Umbilical cord (tissue), 2 donors: ENCODE measurements around the gene CAMTA1. TPM values are rescaled to one million over a fixed set of nuclear protein-coding genes. Genes with fewer than 3 reads are reported as not detected.

Source experiments
- DNase-seq: peaks from one replicate; pipeline ENCODE4 v3.0.0-alpha.2; 2015; ENCODE audit warnings: low spot score
- total RNA-seq: library from RNA; depleted of rRNA; stranded (reverse); fragments of >200 nt; gene quantifications from one replicate; pipeline ENCODE4 v1.2.3, GENCODE V29; 2014; ENCODE audit warnings: low replicate concordance; ENCODE audit not compliant: insufficient read depth

Gene CAMTA1
- total RNA-seq, 1 donor from 2014 or later = 29.6 TPM

DNA sequence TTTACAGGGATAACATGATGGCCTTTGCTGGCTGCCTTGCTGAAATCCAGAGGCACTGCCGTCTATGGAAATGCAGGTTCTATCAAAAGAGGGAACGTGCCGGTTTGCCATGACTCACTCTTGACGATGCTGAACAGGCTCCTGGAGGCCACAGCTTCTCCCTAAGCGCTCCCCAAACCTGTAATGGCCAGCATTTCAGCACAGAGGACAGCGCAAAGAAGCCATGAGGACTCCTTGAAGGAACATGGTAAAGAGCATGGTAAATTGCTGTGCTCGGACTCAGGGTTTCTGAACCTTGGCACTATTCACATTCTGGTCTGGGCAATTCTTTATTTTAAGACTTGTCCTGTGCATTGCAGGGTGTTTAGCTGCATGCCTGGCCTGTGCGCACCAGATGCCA lies 217.5 kb downstream of the CAMTA1 start:
- DNase-seq = no peak

DNA sequence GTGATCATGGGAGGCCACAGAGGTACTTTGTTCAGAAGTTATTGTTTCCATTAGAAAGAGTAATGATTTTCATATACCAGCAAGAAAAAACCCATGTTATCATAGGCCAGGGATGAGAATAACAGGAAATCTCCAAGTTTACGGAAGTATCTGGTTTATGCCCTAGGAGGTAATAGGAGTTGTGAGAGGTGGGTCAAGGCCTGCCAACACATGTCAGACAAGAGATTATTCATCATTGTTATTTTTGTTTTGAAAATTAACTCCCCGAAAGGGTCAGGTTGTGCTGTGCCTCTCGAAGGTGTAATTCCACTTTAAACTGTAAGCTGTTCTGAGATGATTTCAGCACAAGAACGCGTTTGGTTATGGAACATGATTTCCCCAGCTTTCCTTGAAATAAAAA lies 218.4 kb downstream of the CAMTA1 start:
- no peak for DNase-seq

DNA sequence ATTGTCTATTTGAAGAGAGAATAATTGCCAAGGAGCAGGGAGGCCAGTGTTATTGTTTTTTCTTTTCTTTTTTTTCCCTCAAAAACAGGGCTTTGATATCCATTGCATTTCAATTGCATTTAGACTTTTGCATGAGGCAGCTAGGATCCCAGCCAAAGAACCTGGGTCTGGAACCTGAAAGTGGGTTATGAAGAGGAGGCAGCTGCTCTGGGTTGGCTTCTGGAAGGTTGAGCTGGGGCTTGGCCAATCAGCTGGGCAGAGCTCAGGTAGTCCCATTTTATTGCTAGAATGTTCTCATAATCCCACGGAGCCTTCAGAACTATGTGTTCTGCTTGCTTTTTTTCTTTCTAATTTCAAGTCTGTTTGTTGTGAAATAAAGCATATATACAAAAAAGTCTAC lies 218.9 kb downstream of the CAMTA1 start:
- no peak for DNase-seq

DNA sequence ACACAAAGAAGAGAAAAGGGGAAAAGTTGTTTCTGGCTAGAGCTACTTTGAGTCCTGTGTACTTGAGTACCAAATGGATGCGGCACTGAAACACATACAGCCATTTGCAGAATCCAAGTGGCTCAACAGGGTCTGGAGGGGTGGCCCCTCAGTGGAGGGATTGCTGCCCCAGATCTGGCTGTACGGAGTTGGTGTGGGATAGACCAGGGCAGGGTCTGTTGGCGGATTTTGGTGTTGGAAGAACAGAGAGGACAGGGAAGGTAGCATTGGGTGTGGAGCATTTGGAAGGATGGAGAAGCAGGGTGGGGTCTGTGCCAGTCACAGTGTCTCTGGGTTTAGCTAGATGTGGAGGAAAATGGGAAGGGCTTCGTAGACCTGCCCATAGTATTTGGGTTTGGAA lies 220.5 kb downstream of the CAMTA1 start:
- DNase-seq = no peak

DNA sequence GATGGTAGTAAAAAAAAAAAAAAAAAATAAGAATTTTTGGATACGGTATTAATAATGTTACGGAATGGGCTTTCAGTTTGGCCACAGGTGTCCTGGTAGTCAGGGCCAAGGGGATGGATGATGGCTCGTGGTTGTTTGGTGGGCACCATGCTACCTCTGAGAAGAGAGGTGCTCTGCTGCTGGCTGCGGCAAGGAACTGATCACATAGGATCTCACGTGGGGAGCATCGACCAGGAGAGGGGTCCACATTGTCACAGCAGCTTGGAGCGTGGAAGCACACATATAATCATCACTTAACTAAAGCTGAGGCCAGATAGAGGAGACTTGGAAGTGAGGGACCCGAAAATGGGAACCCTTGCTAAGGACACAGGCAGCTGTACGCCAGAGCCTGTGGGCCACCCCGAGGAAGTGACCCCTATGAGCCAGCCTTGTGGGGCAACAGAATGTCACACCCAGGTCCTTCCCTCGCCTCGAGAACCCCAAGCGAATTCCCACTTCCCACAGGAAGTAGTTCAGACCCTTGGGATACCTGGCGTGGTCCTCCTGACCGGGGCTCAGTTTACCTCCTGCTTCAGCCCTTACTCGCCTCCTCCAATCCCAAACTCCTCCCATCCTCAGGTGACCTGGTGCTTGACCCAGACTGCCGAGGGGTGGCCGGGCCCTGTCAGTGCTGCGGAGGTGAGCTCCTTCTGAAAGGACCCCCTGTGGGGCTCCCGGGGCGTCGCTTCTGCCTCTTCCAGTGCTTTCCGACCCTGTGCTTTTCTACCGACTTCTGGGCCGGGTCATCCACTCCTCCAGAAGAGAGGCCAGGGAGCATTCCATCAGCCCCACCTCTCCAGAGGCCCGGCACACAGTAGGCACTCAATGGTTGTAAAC lies 222.0 kb downstream of the CAMTA1 start:
- DNase-seq = no peak

DNA sequence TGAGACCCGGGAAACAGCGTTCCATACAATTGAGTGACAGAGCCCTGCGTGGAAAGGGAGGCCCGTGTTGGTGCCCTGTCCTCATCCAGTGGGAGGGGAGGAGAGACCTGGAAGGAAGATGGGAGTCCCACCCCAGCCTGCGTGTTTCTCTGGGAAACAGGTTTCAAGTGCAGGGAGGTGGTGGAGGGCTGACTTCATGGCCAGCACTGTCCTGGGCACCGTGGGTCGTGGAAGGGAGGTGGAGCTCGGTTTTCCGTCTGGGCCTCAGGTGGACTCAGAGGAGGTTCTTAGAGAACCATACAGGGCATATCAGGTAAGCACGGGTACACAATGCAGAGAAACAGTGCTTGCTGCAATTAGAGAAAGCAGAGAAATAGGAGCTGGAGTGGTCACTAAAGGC lies 222.6 kb downstream of the CAMTA1 start:
- no peak for DNase-seq

DNA sequence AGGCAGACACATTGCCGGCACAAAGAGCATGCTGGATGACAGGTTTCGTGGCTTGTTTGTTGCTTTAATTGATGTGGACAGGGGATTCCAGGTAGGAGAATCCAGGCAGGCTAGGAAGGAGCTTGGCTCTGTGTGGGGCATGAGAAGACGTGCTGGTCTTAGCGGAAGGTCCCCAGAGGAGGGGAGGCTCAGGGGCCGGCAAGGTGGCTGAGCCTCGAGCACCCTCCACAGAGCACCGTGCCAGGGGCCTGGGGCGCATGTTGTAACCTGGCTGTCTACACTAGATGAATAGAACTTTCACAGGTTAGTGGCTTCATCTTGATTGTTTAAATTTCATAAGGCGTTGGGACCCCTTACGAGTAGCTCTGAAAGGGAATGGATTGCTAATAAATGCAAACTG lies 223.1 kb downstream of the CAMTA1 start:
- no peak for DNase-seq

DNA sequence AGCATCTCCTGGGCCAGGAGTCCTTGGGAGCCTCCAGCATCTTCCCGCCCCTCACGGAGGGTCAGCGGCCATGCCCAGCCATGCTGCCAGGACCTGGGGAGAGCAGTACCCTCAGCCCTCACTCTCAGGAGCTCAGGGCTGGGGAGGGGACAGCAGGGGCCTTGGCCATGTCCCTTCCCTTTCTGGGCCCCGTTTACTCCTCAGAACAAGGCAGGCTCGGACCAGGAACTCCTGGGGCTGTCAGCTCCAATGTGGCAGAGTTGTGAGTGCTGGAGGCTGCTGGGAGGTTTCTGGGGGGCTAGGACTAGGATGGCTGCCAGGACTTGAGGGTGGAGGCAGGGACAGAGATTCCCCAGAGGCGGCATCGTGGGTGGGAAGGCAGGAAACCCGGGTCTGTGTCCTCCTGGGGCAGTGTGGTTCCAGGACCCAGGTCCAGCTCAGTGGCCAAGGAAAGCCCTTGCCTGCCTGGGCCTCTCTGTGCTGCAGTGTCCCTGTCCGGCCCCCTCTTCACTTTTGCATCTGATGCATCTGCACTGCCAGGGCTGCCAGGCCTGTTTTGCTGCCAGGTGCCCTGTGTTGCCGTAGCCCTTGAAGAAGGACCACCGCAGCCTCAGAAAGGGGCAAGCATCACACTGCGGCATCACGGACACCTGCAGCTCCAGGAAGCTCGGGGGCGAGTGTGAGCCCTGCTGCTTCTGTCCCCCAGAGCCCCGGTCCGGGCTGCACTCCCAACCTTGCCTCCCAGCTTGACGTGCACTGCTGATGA lies 223.9 kb downstream of the CAMTA1 start:
- DNase-seq = no peak

DNA sequence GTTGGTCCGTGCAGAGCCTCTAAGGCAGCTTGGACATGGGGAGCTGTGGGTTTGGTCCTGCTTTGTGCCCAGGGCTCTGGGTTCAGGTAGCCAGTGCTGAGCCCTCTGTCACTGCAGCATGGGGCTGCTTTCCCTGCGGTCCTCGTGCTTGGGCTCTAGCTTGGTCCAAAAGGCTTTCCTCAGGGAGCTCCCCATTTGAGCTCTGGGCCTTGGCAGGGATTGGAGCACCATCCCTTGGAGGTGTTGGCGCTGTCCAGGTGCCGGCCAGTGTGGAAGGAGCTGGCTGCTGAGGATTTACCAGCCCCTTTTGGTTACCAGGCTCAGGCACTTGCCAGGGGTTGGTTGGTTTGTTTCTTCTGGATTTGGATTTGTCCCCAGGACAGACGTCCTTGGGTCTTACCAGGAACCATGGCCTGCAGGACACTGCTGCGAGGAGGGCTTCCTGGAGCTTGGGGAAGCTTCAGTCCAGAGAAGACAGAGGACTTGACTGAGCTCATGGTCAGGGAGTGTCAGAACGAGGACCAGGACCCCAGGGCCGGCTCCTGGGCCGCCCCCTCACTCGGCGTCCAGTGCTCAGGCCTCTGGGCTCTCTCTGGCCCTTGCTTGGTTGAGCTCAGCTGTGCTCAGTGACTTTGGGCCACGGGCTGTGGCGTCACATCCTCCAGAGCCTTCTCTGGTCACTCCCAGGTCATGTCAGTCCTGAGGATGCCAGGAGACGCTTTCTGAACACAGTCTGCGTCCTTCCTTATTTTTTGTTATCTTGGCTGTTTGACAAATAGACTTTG lies 224.7 kb downstream of the CAMTA1 start:
- DNase-seq = no peak

DNA sequence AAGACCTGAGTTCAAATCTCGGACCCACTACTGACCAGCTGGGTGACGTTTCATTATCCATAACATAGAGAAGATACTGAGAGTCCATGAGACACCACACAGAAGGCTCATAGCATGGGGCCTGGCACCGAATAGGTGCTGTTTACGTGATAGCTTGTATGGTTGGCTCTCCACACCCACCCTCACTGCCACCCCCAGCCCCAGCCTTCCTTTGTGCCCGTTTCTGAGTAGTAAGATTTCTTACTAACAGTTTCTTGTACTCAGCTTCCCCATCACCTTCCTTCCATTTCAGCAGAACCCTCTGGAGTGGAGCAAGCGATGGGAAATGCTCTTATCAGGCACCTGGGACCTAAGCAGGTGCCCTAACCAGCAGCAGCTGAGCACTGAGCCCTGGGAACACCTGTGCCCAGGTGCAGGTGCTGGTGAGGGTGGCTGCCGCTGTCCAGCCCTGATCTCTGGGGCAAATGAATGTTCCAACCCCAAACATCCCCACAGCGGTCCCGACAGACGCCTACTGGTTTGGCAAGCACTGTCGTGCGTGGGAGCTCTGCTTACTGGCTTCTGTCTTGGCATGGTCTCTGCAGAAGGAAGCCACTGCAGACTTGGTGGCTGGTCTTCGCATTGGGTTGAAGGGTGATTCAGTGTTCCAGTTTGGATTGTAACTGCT lies 225.4 kb downstream of the CAMTA1 start:
- DNase-seq = no peak

DNA sequence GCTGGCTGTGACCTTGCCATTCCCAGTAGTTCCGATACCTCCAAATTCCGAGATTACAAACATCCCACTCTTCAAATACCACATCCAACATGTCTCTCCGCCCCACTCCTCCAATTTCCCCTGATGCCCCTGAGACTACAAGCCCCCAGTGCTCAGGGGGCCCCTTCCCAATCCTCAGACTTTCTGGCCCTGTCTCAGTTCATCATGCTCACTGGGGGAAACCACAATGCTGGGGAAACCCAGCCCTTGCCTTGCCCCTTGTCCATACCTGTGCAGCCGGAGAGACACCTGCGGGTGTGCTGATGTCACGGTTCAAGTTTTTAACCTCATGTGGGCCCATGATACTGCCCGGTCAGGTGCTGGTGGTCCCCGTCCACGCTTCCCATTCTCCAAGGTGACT lies 226.6 kb downstream of the CAMTA1 start:
- DNase-seq = no peak

DNA sequence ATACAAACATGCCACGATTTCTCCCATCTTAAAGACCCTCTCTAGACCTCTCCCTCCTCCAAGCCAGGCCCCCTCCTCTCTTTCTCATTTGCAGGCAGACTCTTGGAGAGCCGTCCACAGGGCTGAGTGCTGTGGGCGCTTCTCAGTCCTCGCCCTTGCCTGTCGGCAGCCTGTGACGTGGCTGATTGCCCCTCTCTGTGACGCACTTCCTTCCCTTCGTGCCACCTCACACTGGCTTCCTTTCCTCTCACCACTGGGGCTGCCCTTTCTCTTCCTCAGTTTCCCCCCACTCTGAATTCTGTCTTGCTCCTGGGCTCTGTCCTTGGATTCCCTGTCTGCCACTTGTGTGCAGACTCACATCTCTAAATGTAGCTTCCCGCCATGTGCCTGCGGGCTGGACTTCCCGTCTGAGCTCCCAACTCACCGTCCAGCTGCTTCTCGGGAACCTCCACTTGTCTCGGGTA lies 227.2 kb downstream of the CAMTA1 start:
- no peak for DNase-seq

DNA sequence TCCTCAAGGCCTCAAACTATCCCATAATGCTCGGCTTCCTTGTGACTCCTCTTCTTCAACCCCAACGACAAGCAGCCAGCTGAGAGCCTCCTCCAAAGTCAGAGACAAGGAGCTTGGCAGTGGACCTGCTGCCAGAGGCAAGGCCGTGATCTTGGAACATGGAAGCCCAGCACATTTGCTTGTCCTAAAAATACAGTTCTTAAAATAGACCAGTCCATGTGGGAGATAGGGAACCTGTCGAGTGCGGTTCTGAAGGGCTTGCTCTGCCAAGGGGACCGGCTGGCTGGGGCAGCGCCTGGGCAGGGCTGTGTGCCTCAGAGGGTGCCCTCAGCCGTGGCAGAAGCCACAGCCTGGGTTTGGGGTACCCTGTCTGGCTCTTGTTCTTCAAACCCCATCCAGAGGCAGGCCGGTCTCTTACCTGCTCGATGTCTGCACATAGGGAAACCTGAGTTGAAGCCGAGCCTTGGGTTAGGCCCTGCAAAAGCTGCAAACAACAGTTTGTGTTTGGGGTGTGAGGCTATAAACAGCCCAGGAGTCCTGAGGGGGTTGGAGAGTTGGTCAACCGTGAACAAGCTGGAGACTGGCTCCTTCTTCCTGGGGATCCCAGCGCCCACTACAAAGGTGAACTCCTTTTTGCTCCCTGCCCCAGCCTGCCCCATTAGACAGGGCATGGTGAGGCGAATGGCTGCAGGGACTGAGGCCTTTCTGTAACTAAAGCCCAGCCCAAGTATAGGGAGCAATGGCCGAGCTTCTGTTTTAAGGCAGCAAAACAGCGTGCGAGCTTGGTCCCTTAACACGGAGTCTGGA lies 228.8 kb downstream of the CAMTA1 start:
- no peak for DNase-seq

DNA sequence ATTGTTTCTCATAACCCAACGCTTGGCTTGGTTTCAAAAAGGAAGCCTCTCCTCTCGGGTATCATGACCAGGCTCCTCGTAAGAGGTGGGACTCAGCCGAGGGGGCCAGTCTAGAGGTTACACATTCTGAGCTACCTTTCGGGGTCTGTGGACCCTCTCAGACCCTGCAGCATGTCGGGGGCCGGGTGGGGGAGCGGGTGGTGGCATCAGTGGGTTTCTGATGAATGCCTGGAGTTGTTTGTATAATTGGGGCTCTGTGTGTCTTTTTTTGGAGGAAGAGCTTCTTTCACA lies 229.3 kb downstream of the CAMTA1 start:
- DNase-seq = no peak

DNA sequence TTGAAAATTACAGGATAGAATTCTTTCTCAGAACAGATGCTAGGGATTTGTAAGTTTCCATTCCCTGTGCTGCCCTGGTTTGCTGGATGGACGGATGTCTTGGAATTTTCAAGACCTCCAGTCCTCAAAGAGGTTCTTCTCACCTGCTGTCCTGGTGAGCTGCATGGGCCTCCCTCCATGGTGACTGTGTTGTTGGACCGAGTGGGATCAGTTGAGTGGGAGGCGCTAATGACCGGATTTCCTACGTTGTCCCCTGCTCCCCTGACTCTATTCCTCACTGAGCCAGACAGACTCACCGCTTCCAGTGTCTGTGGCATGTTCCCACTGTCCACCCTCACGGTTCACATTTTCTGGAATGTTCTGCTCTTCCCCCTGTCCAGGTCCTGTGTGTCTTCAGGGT lies 229.8 kb downstream of the CAMTA1 start:
- DNase-seq = no peak

DNA sequence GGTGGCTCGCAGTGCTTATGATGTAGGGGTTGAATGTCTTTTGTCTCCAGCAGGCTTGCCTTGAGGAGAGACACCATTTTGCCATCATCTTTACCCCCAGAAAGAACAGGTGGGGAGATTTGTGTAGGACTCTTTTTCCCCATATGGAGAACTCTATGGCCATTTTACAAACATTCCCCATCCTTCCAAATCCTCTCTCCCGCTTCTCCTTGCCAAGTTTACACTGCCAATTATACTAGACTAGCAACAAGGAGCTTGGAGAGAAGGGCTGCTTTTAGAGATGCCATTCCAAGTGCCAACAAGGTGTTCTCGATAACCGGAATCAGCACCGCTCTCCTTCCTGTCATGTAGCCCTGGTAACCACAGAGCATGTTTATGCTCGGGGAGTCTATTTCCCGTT lies 233.1 kb downstream of the CAMTA1 start:
- DNase-seq = no peak

DNA sequence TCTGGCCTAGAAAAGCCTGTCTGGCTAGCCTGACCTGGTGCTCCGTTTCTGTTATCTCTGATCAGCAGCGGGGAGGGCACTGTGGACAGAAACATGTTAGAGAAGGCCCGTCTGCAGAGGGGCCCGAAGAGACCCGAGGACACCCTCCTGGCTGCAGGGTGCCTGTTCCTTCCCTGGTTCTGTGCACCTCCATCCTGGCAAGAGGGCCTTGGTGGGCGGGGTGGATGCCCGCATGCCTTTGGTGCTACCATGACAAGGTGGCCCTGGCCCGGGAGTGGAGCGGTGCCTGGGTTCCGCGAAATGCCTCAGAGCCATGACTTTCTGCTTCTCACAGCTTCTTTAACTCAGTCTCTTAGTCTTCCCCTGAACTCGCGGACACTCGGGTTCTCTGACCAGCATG lies 233.6 kb downstream of the CAMTA1 start:
- no peak for DNase-seq

DNA sequence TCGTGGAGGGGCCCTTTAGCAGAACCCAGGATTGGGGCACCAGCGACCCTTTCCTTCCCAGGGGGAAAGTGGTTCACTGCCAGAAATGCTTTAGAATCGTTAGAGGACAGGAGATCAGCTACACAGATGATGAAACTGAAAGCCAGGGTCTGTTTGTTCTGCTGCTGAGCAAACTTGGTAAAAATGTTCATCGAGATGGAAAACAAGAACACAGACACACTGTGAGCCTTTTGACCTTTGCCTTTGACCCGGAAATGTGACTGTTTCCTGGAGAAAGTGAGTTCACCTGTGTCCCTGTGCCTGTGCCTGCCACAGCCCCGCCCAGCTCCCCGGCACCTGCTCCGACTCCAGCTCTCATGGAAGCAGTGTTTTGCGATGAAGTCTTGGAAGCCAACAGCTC lies 234.3 kb downstream of the CAMTA1 start:
- DNase-seq = no peak

DNA sequence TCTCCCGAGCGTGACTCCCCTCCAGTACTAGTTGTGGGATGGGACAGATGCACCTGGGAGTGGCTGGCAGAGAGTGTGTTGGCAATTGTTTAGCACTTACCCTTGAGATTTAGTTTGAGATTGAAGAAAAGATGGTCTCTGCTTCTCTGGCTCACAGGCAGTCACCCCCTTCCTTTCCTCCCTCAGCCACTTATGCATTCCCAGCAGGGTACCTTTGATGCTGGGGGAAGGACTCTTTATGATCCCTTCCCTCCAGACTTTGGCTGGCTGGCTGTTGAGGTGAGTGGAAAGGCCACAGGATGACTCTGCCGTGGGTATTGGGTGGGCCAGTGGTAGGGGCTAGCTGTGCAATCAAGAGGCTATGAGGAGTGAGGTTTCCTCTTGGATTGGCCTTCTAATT lies 236.8 kb downstream of the CAMTA1 start:
- DNase-seq = no peak

DNA sequence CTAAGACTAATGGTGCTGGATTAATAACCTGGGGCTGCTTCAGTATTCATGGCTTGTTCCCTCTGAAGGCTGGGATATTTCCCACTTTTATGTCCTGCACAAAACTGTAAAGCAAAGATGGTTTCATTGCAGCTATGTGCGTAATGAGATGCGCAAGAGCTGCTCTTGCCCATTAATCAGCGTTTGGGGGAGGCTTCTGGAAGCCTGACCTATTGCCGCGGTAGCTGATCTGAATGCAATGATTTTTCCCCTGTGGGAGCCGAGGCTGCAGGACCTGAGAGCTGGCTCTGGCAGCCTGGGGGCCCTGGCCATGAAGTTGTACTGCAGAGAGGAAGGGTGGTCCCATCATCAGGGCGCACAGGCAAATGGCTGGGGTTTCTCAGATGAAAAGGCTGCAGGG lies 239.8 kb downstream of the CAMTA1 start:
- DNase-seq = no peak

DNA sequence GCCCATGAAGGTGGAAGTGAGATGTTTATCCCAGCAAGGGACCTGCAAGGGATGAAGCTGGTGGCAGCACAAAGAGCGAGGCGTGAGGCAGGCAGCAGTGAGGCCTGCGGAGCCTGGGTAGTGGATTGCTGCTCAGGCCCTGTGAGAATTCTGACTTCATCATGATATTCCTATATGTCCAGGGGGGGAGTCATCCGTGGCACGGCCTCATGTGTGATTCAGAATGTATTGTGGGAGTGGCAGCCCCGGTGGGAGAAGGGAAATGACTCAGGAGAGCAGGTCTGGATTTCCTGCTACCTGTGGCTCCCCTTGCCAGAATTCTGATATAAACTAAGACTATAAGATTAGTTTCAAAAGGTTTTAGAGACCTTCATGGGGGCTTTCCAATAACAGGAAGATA lies 240.9 kb downstream of the CAMTA1 start:
- DNase-seq = no peak
